ENCODE data around the gene MTMR2. TPM values are rescaled to one million over a fixed set of nuclear protein-coding genes. Genes with fewer than 3 reads are reported as not detected.

Gene MTMR2
- total and polyA plus RNA-seq, 10 of the 15 experiments (the other 5 are each of a cell fraction or from before 2014, with no cell fraction given), result 7.6 to 46.6 (median 22.5) TPM

- in situ Hi-C loops (cut with MboI), result no loop called here
- no peak for ATAC-seq
- DNase-seq (ENCODE audit: low read depth, low spot score), result no peak
- Histone ChIP-seq H3K4me3 (no peak overlapping the region), H3K27ac (ENCODE audit: control insufficient read depth, insufficient read depth) (no peak overlapping the region), H3K36me3 (ENCODE audit: control insufficient read depth in 2 of 2, insufficient read depth in 2 of 2, low read length in 1 of 2) (peaks cover 0 to 25% of the 10 kb centered on the region in 2 experiments), H3K4me2 (ENCODE audit: control insufficient read depth, insufficient read depth) (no peak overlapping the region), H3K4me1 (ENCODE audit: control insufficient read depth, insufficient read depth, low read length) (no peaks in the 10 kb centered on the region), H3K9me3 (replicated peaks; ENCODE audit: control insufficient read depth, insufficient read depth, low read length) (no peaks in the 10 kb centered on the region), H3K9ac (ENCODE audit: control insufficient read depth, insufficient read depth, low read length) (no peak overlapping the region), H3K27me3 (replicated peaks in 1 of 2; ENCODE audit: control insufficient read depth in 2 of 2, insufficient read depth in 2 of 2, low read length in 1 of 2) (no peaks in the 10 kb centered on the region), H3K79me2 (ENCODE audit: control insufficient read depth, insufficient read depth, low read length) (no peaks in the 10 kb centered on the region), H2AFZ (ENCODE audit: control insufficient read depth, low read depth, low read length) (no peak overlapping the region), H4K20me1 (ENCODE audit: control insufficient read depth, insufficient read depth) (no peaks in the 10 kb centered on the region)
- intact Hi-C loops (cut with micrococcal nuclease; ENCODE audit: unreplicated experiment), result no loop called here
- ChIA-PET SMC1A (ENCODE audit: uncharacterized antibody, unreplicated experiment) (interaction anchor here (0.8 to 1.8 kb wide), 9 partner anchors 16 to 679 kb away, joined by 3 to 7 read pairs (median 3); partner anchors contain the start of gene MAML2), POLR2A (interaction anchor here (0.9 kb wide), 1 partner anchor 96 kb away, joined by 3 read pairs; no protein-coding TSS in a partner anchor), RAD21 (ENCODE audit: unreplicated experiment) (interaction anchor here (1.2 to 1.6 kb wide), 3 partner anchors 19 to 592 kb away, joined by 3 to 4 read pairs (median 4); no protein-coding TSS in a partner anchor), CTCF (interaction anchor here (0.9 to 5.0 kb wide), 8 partner anchors 10 to 679 kb away, joined by 3 to 101 read pairs (median 6); partner anchors contain the start of gene MAML2)
- no TSS peak for BruUV-seq (replicated peaks)
- no peak for TF ChIP-seq SUZ12 (IDR thresholded peaks at IDR 0.05; ENCODE audit: unreplicated experiment)
- no peak for TF ChIP-seq IKZF1 (conservative IDR thresholded peaks at IDR 0.05)
- no peak for TF ChIP-seq CBFB (IDR thresholded peaks at IDR 0.05; ENCODE audit: low read depth)
- no peak for TF ChIP-seq HCFC1 (IDR thresholded peaks at IDR 0.05; ENCODE audit: low read length)
- no peak for TF ChIP-seq ATF3 (IDR thresholded peaks at IDR 0.05; ENCODE audit: borderline replicate concordance, extremely low read depth, low read depth, low read length)
- TF ChIP-seq LARP7 (IDR thresholded peaks at IDR 0.05), result no peak
- TF ChIP-seq NFXL1 (IDR thresholded peaks at IDR 0.05; ENCODE audit: borderline replicate concordance), result no peak
- TF ChIP-seq NFYB (IDR thresholded peaks at IDR 0.05; ENCODE audit: insufficient read depth, low read depth, low read length), result no peak
- TF ChIP-seq MYC (IDR thresholded peaks at IDR 0.05; ENCODE audit: insufficient read depth, insufficient read length, insufficient replicate concordance, low read length, severe bottlenecking), result no peak
- FAIRE-seq, result no peak
- 59% methylated on average over 1 of the region's 1 CpG for WGBS (ENCODE audit: insufficient coverage, insufficient replicate concordance, low lambda C conversion rate, missing lambda C conversion rate)
These were observed 90.5 kb downstream of the MTMR2 start for GRCh38 chr11:95833378-95833777.
